Dedifferentiated amniotic fluid mesenchymal stem cell (primary cell): ENCODE data around the gene JMJD1C.

Experiments
- DNase-seq: peaks from one replicate; pipeline ENCODE4 v3.0.0-alpha.2; 2016; ENCODE audit errors: extremely low spot score

Gene JMJD1C

DNA sequence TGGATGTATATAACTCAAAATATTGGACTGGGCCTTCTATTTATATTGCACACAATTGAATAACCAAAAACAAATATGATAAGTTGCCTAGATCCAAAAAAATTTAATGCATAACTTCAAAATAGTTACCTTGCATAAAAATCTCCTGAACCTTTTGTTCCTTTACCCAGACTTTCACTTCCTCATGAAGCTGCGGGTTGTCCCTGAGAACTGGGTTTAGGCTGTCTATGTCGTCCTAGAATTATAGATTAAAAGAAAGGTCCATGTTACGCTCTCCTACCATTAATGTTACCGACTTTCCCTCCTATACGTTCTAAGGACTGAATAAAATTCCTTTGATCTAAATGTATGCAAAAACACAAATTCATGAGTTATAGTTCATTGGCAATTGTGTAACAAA lies 246.0 kb downstream of the JMJD1C start:
- DNase-seq, result no peak

- DNase-seq, result peak; percentile 56
Observed at GRCh38 chr10:63217120-63217605, 248.6 kb downstream of the JMJD1C start.

GRCh38 chr10:63214571-63214970 lies 251.2 kb downstream of the JMJD1C start:
- no peak for DNase-seq

DNA sequence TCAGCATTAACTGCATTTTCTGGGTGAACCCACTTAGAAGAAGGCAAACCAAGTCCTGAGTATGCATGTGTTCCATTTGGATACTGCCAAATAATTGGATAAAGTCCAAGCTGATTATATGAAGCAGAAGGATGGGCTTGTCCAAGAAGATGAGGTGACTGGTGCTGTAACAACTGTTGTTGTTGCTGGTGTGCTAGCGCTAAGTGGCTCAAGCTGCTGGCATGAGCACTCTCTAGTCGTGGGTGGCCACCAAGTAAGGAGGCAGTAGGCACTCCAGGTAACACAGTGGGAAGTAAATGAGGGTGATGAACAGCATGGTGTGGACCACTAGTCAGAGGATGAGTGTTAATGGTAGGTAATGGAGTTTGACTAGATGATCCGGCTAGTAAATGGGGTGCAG lies 252.3 kb downstream of the JMJD1C start:
- DNase-seq, result no peak

- DNase-seq, result no peak
Observed at GRCh38 chr10:63210611-63211196, 255.1 kb downstream of the JMJD1C start.

DNA sequence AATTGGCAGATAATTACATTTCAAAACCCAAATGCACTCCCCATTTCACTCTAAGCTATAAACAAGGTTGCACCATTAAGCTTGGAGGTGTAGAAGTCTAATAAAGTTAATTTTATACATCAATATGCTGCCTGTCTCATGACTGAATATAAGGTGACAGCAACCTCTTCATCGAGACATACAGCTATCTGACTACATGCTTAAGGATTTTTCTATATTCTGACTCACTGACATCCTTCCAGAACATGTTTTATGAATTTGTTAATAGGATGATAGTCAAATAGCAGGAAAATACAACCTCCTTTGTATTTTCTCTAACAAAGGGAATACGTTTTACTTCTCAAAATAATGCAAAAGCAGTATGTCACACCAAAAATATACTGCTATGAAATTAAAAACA lies 256.1 kb downstream of the JMJD1C start:
- no peak for DNase-seq

DNA sequence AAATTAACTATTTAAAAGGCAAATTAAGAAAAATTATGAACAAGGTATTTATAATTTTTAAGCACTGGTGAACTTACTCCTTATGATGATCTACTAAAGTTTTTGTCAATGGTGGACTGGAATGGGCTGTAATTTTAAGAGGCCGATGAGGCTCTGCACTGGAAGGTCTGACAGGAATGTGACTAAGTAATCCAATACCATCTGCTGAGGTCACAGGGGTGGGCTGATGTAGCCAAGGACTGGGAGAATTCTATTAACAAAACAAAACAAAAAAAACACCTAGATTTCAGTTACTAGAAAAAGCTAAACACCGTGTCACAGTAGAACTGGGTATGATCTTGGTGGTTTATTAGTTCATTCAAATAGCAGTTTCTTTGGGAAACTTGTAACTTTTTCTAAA lies 256.8 kb downstream of the JMJD1C start:
- no peak for DNase-seq

DNA sequence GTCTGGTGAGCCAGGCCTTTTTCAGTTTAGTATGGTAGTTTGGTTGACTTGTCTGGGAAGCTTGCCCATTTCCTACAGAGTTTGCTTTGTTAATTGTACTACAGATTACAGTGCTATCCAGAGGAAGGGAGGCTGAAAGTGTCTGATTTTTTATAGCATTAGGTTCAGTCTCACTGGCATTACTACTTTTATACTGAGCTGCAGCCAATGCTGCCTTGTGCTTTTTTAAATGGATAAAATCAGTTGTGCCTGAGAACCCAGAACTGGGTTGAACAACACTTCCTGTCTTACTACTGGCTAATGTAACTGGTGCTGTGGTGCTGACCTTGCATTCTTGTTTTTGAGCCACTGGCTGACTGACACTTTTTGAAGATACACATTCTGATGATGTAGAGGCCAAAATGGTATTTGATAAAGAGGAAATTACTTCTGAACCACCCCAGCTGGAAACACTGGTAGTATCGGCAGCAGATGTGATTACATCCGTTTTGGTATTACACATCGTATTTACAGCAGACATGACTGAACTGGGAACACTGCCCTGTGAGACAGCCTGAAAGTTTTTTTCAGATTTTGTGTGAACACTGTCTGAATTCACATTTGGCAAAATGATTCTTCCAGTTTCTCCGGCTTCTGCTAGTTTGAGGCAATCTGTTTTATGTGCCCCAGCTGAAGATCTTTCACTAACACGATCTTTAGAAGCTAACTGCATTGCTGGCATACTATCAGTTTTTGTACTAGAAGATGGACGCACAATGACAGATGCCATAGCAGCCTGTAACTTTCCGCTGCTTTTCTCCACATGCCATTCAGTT lies 258.6 kb downstream of the JMJD1C start:
- DNase-seq, result peak; percentile 51

DNA sequence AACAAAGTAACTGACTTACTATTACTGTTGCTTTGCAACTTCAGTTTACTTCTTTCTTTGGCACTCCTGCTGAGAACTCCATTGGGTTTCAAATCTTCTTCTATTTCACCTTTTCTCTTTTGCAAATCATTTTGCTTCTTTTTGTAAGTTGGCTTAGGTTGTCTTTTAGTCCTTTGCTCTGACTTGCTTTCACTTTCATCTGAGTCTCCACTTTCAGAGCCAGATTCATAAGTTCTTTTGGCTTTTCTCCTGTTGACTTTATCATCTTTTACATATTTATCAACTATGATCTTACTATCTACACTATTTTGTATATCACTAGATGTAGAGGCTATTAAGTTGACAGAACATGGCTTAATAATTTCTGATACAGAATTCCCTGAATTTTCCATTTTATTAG lies 259.2 kb downstream of the JMJD1C start:
- no peak for DNase-seq

DNA sequence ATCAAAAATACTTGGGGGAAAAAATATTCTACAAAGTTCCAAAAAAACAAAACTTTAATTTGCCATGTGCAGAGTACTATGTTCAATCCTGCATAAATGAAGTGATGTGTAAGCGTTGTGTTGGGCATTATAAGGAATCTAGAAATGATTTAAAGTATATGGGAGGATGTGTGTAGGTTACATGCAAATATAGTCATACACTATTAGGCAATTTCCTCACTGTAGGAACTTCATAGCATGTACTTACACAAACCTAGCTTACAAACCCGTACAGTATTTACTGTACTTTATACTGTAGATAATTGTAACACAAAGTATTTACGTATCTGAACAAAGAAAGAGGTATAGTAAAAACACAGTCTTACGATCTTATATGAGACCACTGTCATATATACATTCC lies 260.4 kb downstream of the JMJD1C start:
- no peak for DNase-seq

DNA sequence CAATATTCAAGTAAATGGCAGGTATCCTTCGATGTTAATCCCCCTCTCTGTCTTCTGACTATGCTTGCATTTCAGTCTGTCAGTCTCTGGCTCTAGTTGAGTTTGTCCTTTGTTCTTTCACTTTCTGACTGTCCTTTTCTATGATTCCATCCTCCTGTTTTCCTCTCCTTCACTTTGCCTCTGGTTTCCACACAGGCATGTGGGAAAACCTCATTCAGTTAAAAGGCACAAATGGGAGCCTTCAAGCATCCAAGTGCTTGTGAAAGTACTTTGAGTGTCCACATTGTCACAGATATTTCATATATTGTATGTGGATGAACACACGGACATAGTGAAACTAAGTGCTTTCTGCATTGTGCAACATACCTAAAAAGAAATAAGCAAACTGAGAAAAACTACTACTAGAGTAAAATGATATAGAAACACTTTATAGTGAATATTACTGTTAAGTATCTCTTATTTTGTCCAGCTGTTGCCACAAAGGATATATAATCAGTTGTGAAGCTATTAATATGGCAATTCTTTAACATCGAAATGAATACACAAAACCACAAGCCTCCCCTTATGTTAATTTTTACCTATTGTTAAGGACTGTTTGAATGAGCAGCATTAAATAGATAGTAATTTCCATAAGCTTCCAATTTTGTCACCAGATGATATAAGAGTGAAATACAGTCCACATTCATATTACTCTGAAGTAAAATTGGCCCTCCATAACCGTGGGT lies 260.9 kb downstream of the JMJD1C start:
- no peak for DNase-seq

GRCh38 chr10:63201118-63201517 lies 264.7 kb downstream of the JMJD1C start:
- no peak for DNase-seq

DNA sequence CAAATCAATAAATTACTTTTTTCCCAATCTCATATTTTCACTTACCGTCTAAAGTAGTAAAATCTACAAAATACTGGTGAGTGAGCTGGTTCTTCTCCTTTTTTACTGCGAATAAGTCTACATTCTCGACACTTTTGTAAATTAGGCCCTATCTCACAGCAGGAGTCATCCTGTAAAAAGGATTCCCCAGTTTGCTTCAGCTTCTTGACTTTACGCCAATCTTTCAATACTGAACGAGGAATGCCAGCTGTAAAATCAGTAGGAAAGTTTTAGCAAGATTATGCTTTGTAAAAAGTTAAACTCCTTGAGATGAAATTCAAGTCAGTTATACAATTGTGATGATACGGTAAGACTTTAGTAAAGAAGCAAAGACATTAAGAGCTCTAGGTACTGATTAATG lies 265.3 kb downstream of the JMJD1C start:
- DNase-seq, result no peak

GRCh38 chr10:63199716-63200115 lies 266.1 kb downstream of the JMJD1C start:
- DNase-seq, result no peak

GRCh38 chr10:63197344-63198092 lies 268.3 kb downstream of the JMJD1C start:
- DNase-seq, result peak; percentile 89

GRCh38 chr10:63192826-63193225 lies 273.0 kb downstream of the JMJD1C start:
- DNase-seq, result no peak

DNA sequence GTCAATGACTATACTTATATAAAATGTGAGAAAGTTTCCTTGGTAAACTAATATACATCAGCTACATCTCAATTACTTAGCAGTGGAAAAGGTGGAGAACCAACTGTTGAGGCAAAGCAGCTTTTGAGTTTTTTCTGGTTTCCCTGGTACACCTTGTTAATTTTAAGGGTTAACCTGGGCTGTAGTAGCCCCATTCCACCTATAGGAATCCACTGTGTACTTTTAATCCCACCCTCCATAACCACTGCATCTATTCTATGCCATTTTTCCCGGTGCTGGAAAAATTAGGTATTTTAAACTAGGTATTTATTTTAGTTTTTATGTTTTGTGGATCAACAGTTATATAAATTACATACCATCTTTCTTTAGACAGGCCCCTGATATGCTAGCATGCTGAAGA lies 290.2 kb downstream of the JMJD1C start:
- DNase-seq, result no peak

- no peak for DNase-seq
Observed at GRCh38 chr10:63173468-63174232, 292.1 kb downstream of the JMJD1C start.

DNA sequence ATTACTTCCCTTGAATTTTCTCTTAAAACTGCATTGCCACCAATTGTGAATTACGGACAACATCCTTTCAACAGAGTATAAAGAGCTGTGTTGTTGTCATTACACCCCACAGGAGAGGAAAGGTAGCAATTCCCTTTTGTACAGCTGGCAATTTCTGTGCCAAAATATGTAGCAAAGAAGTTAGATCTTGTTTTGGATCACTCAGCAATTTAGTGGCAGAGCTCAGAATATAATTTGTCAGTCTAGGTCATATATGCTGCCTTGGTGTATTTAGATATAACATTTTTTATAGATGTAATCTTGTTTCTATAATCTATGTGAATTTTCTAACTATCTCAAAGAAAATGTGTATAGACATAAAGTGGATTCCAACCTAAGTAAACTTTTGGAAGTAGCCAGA lies 293.9 kb downstream of the JMJD1C start:
- DNase-seq, result no peak

DNA sequence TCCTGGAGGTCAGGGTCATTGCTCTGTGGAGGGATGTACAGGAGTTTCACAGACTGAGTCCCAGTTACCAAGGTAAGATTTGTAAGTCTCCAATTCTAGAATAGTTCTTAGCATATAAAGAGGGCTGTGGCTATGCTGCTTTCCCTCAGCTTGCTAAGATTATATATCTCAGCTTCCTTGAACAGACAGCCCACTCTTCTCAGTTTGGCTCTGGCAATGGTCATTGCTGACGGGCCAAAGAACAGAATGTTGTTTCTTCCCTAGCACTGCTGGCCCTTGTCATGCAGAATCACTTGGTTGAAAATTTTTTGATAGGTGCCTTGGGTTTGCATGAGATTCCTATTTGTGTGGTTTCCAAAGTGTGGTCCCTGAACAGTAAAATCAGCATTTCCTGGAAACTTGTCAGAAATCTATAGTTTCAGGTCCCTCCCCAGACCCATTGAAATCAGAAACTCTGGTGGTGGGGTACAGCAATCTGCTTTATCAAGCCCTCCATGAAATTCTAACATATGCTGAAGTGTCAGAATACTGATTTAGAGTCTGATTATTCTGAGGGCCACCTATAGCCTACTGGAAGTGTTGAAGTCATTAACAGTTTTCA lies 294.4 kb downstream of the JMJD1C start:
- DNase-seq, result no peak

- DNase-seq, result no peak
Observed at GRCh38 chr10:63169624-63170023, 296.2 kb downstream of the JMJD1C start.
